SKM-1 treated with dmso at 0.1 percent for 144 hours (cell line): ENCODE results near the gene CFAP410.

Experiments
- DNase-seq: peaks from one replicate; lab custom pipeline; 2025; ENCODE audit not compliant: unreplicated experiment; lab: John Stamatoyannopoulos, UW

Gene CFAP410

DNA sequence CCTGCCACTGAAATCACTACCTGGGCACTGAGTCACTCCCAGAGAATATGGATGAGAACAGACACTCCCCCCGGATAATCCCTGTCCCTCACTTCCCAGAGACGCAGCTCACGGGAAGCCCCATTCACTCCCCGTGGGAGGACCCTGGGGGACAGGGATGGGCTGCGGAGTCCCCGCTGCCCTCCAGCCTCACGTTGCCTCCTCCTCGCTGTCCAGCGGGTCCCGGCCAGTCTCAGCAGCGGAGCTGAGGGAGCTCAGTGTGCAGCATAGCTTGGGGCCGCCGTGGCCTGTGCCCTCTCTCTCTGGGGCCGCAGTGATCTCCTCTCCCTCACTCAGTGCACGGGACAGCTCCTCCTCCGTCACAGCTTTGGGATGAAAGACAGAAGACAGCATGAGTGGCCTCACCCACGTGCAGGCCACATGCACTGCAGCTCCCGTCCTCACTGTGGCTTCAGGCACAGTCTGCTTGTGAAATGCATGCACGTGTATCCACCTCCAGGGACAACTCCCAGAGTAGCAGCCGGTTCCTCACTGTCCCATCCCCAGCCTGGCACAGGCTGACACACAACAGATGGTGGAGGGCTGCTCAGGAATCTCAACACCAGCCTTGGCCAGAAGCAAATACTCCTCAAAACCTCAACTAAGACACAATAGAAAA lies 7.4 kb downstream of the CFAP410 start:
- DNase-seq, result no peak

DNA sequence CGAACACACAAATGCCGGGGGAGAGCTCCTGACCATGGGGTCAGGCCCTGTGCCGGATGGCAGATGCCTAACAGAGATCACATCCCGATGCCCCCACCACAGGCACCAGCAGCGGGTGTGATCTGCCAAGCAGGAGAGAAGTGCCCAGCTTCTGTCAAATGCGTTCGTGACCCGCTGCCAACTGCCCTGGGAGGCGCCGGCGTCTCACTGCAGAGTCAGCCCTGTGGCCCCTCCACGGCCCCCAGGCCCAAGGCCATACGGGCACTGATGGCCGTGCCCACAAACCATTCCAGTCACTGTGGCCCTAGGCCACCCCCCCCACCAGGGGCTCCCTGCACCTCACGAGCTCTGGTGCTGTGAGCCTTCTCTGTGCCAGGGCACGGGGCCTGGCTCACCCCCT lies 8.0 kb downstream of the CFAP410 start:
- no peak for DNase-seq

DNA sequence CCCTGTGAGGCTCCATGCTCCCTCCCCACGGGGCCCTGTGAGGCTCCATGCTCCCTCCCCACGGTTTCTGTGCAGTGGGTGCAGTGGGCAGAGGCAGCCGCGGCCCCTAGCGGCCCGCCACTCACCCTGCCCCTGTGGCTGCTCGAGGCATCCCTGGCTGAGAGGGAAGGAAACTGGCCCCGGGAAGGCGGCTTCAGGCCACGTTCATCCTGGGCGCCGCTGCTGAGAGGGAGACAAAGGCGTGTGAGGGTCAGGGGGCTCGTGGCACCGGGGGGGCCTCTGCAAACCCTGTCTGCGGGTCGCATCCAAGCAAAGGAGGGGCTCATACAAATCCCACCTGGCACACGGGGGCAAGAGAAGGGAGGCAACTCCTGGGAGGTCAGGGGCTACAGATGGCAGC lies 8.5 kb downstream of the CFAP410 start:
- DNase-seq, result no peak

DNA sequence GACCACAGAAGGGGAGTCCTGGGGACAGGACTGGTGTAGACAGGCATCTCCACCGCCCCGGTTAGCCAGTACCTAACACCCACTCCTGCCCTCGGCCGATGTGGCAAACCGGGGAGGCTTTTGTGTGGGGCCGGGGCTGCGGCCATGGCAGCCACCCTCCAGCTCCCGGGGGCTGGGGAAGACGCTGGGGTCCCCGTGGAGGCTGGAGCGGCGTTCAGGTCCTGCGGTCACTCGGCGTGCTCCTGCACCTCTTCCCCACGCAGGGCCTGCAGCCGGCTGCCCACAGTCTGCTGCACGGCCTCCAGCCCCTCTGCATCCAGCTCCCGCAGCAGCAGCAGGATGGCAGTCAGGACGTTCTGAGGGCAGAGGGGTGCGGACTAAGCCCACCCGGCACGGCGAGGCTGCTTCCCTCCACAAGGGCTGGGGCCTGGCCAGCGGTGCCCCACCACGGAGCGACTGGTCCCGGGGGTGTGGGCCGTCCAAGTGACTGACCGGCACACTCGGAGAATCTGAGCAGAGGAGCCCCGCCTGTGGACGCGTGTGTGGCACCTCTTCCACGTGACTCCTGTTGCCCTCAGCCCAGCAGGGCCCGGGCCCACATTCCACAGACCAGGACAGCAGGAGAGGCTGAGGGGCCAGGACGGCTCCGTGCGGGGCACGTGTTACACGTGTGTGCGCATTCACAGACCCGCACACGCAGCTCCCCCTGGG lies 9.1 kb downstream of the CFAP410 start:
- no peak for DNase-seq

GRCh38 chr21:44329086-44329889 lies 9.9 kb downstream of the CFAP410 start:
- DNase-seq, result no peak

GRCh38 chr21:44328242-44328895 lies 10.8 kb downstream of the CFAP410 start:
- no peak for DNase-seq

DNA sequence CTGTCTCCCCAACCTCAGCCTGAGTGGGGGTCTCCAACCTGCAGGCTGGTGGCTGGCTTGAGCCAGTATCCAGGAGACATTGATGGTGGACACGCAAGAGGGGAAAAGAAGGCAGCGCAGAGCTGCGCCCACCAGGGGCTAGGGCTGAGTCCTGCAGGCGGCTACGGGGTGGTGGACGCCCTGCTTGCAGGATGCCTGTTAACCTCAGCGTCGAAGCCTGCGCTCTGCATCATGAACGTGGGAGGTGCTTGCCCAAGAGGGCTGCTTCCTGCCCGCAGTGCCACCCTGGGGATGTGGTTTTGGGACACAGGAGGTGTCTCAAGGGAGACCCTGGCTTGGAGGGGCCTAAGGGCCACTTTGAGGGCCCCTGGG lies 11.6 kb downstream of the CFAP410 start:
- DNase-seq, result no peak

DNA sequence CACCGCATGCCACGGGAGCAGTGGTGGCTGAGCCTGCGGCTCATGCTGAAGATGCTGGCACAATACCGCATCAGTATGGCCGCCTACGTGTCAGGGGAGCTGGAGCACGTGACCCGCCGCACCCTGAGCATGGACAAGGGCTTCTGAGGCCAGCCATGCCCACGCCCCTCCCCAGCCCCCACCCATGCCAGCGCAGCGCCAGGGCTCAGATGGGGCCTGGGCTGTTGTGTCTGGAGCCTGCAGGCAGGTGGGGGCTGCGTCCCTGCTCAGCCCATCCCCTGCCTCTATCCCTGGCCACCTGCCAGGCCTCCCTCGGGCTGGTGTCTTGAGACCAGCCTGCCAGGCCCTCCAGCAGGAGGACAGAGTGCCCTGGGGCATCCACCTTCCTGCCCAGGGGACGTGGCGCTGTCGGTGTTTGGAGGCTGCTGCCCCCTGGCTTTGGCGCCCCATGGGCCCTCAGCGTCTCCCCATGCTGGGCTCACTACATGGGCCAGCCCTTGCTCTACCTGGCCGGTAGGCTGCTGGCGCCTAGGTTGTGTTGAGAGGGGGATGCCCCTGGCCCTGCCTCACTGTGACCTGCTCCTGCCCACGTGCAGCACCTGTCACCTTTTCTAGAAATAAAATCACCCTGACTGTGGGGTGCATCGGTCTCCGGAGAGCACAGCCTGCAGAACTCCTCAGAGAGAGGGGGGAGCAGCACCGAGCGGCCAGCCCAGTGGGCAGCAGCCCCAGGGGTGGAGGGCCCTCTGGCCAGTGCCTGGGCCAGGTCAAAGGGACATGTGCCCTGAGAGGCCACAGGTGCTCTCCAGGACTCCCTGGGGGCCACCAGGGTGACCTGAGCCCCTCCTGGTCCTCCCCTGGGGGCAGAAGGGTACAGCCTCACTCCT lies 12.2 kb downstream of the CFAP410 start:
- DNase-seq, result no peak

DNA sequence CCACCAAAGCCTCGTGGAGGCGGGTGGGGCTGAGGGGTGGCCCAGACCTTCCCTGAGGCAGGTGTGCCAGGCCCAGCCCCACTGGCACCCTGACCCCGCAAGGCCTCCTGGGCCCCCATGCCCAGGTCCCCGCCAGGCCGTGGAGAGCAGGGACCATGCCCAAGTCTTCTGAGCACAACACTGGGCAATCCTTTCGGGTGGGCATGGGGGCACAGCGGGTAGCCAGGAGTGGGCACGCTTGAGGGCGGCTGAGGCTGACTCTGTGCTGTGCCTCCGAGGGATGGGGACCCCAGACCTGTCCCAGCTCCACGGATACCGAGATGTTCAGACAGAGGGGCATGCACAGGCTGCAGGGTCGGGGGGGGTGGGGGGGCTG lies 12.9 kb downstream of the CFAP410 start:
- no peak for DNase-seq

DNA sequence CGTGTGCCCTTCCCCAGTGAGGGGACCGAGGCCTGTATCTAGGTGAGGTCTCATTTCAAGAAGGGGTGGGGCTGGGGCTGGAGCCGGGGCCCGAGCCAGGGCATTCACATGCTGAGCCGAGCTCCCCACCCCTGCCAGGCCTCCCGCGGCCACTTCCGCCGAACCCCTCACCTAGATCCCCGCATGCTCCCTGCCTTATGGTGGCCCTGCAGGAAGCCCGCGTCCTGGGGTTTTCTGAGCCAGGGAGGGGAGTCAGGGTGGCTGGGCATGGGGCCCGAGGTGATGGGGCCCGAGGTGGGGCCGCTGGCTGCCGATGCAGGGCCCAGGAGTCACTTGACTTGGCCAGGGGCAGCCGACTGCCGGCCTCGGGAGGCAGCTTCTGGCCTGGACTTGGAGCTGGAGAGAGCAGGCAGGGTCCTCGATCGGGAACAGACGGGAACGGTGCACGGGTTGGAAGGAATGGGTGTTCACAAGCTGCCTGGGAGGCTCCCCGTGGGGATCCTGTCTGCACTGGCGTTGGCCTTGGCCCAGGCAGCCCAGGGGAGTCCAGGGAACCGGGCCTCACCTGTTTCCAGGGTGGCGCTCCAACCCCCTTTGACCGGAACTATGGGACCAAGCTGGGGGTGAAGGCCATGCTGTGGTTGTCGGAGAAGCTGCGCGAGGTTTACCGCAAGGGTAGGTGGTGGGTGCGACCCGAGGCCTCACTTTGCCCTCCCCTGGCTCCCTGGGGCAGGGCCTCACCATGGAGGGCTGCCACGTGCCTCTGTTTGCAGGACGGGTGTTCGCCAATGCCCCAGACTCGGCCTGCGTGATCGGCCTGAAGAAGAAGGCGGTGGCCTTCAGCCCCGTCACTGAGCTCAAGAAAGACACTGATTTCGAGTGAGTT lies 13.6 kb downstream of the CFAP410 start:
- no peak for DNase-seq

DNA sequence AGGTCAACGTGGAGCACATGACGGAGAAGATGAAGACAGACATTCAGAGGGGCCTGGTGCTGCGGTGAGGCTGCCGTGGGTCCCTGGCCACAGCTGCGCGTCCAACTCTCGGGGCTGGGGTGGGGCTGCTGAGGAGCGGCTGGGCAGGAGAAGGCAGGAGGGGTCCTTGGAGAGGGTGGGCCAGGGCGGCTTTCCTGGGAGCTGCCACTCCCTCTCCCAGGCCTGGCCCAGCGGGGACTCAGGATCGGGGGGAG lies 14.4 kb downstream of the CFAP410 start:
- DNase-seq, result no peak

GRCh38 chr21:44324106-44324853 lies 14.9 kb downstream of the CFAP410 start:
- DNase-seq, result no peak

DNA sequence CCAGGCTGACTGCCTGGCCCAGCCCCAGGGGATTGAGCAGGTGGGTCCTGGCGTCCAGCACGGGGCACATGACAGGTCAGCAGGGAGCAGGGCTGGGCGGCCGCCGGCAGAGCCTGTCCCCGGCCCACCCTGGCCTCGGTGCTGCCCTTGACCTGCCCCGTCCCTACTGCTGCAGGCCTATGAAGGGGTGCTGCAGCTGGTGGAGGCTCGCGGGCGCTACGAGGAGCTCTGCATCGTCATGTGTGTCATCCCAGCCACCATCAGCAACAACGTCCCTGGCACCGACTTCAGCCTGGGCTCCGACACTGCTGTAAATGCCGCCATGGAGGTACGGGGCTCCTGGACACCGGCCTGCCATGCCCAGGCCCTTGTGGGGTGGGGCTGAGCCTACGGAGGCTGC lies 15.6 kb downstream of the CFAP410 start:
- DNase-seq, result no peak

DNA sequence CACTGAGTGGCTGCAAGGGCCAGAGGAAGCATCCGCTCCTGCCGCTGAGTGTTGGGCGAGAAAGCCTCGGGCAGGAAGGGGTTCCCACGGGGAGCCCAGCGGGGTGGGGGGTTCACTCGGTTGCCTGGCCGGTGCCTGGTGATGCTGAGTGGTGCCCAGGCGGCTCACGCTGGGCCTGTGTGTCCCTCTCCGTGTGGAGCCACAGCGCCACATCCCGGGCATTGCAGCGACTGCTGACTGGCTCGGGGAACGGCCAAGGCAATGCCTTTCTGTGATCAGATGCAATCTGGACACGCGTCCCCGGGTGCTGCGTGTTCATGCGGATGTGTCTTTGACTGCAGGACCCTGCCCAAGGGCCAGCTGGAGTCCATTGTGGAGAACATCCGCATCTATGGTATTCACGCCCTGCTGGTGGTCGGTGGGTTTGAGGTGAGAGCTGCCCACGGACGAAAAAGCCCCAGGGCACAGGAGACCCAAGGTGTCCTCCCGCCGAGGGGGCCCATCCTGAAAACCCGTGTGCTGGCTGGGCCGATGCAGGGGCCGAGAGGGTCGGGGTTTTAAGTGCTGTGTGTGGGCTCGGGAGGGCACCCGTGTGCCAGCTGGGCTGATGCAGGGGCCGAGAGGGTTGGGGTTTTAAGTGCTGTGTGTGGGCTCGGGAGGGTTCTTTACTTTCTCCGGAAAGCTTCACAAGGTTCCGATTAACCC lies 16.4 kb downstream of the CFAP410 start:
- no peak for DNase-seq

GRCh38 chr21:44321846-44322450 lies 17.2 kb downstream of the CFAP410 start:
- no peak for DNase-seq

- DNase-seq, result no peak
These were observed 18.3 kb downstream of the CFAP410 start for GRCh38 chr21:44320847-44321246.

- DNase-seq, result no peak
These were observed 19.7 kb downstream of the CFAP410 start for GRCh38 chr21:44319407-44320065.
